Measurements from ENCODE around the gene SENP3. TPM values are rescaled to one million over a fixed set of nuclear protein-coding genes. Genes with fewer than 3 reads are reported as not detected.
A peak's percentile ranks its signal among the peaks of the same experiment; 100 is the strongest.

SENP3 gene
- polyA plus RNA-seq, 2 of the 4 experiments (the other 2 are of a cell fraction): 114 to 150 TPM

- TF ChIP-seq, protein P1, sequence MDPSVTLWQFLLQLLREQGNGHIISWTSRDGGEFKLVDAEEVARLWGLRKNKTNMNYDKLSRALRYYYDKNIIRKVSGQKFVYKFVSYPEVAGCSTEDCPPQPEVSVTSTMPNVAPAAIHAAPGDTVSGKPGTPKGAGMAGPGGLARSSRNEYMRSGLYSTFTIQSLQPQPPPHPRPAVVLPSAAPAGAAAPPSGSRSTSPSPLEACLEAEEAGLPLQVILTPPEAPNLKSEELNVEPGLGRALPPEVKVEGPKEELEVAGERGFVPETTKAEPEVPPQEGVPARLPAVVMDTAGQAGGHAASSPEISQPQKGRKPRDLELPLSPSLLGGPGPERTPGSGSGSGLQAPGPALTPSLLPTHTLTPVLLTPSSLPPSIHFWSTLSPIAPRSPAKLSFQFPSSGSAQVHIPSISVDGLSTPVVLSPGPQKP (IDR thresholded peaks at IDR 0.05; ENCODE audit: low read depth, low read length): no peak
- TF ChIP-seq CHD2 (IDR thresholded peaks at IDR 0.05; ENCODE audit: low read length, partially characterized antibody) (peak; percentile 63), MYC (IDR thresholded peaks at IDR 0.05; ENCODE audit: borderline replicate concordance, low read length) (no peak), POLR2A (IDR thresholded peaks at IDR 0.05; ENCODE audit: low read length) (peak; percentile 98), JUN (IDR thresholded peaks at IDR 0.05) (peak; percentile 99 to 100), TFCP2L1 (CRISPR knock-in tag; IDR thresholded peaks at IDR 0.05) (peak; percentile 98)
- TF ChIP-seq, protein P2, sequence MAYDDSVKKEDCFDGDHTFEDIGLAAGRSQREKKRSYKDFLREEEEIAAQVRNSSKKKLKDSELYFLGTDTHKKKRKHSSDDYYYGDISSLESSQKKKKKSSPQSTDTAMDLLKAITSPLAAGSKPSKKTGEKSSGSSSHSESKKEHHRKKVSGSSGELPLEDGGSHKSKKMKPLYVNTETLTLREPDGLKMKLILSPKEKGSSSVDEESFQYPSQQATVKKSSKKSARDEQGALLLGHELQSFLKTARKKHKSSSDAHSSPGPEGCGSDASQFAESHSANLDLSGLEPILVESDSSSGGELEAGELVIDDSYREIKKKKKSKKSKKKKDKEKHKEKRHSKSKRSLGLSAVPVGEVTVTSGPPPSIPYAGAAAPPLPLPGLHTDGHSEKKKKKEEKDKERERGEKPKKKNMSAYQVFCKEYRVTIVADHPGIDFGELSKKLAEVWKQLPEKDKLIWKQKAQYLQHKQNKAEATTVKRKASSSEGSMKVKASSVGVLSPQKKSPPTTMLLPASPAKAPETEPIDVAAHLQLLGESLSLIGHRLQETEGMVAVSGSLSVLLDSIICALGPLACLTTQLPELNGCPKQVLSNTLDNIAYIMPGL (CRISPR knock-in tag; IDR thresholded peaks at IDR 0.05; ENCODE audit: borderline replicate concordance): peak; percentile 78
Observed at GRCh38 chr17:7572588-7573323, 11.0 kb downstream of the SENP3 start (continued).

DNA sequence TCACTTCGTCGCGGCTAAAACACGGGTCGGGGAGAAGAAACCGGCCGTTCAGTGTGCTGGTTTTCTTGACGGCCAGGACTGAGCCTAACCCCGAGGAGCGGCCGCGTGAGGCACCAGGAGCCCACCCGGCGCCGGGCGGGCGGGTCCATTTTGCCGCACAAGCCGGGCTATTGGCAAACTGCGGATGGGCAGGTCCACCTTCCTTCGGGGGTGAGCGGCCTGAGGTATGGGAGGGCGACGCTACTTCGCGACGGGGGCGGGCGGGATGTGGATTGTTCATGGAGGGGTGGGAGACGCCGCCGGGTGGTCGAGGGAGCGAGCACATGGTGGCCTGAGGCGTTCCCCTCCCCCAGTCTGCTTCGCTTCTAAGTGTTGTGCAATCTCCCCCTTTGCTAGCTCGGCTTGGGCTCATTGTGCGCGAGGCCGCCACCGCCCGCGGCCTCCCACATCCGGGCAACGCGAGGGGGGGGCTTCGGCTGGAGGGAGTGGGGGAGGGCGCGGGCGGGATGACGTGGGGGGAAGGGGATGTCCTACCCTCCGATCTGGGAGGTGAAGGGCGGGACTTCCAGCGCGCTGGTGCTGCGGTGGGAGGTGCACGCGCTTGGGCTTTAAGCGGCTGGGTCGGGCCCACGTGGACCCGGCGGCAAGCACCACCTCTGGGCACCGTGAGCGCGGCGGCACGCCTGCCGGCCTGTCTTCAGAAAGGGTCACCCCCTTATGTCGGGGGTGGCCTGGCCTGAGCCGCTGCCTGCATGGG lies 11.8 kb downstream of the SENP3 start:
- FAIRE-seq (no peak), ATAC-seq (peak; percentile 41 to 54), DNase-seq (ENCODE audit: low read depth in 1 of 2, low spot score in 1 of 2) (peak; percentile 91 to 92)
- Histone ChIP-seq H3K9me3 (no peaks in the 10 kb centered on the region), H3K4me1 (peaks cover 48% of the 10 kb centered on the region), H3K4me2 (peak overlapping the region; percentile 90), H3K27ac (peak overlapping the region; percentile 96 to 97), H3K4me3 (peak overlapping the region; percentile 96)
- POLR2A ChIA-PET: interaction anchor here (0.9 to 5.0 kb wide), 7 partner anchors 10 to 114 kb away, joined by 3 to 34 read pairs (median 6); partner anchors contain the start of genes MPDU1, POLR2A, SAT2 and SOX15
- 3% methylated on average over 45 of the region's 71 CpGs for WGBS (ENCODE audit: missing lambda C conversion rate)
- CTCF ChIA-PET: interaction anchor here (0.7 to 4.6 kb wide), 10 partner anchors 7 to 528 kb away, joined by 3 to 30 read pairs (median 8); partner anchors contain the start of genes FXR2, MPDU1, SENP3 and SOX15
- TF ChIP-seq, protein P2 (CRISPR knock-in tag; IDR thresholded peaks at IDR 0.05; ENCODE audit: borderline replicate concordance): 0 out of 2 replicates have a peak, but pooled peaks have one; percentile 8
- TF ChIP-seq RFX5 (IDR thresholded peaks at IDR 0.05) (no peak), EHF (CRISPR knock-in tag; IDR thresholded peaks at IDR 0.05) (0 out of 2 replicates have a peak, but pooled peaks have one; percentile 7), MAZ (IDR thresholded peaks at IDR 0.05; ENCODE audit: borderline replicate concordance, low read depth, low read length) (peak; percentile 63; the same call in 1 of the 2 replicates), REST (IDR thresholded peaks at IDR 0.05) (peak; percentile 6; the same call in 1 of the 2 replicates), MAX (IDR thresholded peaks at IDR 0.05) (peak; percentile 98), TP53 (CRISPR knock-in tag; IDR thresholded peaks at IDR 0.05) (peak; percentile 9), TFCP2L1 (CRISPR knock-in tag; IDR thresholded peaks at IDR 0.05) (peak; percentile 82; the same call in 1 of the 2 replicates), RARB (CRISPR knock-in tag; IDR thresholded peaks at IDR 0.05) (peak; percentile 26; the same call in 1 of the 2 replicates), RCOR1 (IDR thresholded peaks at IDR 0.05; ENCODE audit: low read depth, low read length) (no peak), GATA3 (IDR thresholded peaks at IDR 0.05; ENCODE audit: borderline replicate concordance) (no peak; the same call in 1 of the 2 replicates), MYC (IDR thresholded peaks at IDR 0.05; ENCODE audit: borderline replicate concordance, low read length) (peak; percentile 99), EP300 (IDR thresholded peaks at IDR 0.05) (peak in 1 of 2 experiments; percentile 36; a peak in 1 of 5 replicates), ZSCAN20 (CRISPR knock-in tag; IDR thresholded peaks at IDR 0.05) (no peak), JUN (IDR thresholded peaks at IDR 0.05) (peak; percentile 42 to 66; a peak in 3 of 5 replicates), CEBPB (IDR thresholded peaks at IDR 0.05) (peak; percentile 94 to 98), CHD2 (IDR thresholded peaks at IDR 0.05; ENCODE audit: low read length, partially characterized antibody) (peak; percentile 64), RNF2 (IDR thresholded peaks at IDR 0.05; ENCODE audit: borderline replicate concordance, low read depth) (no peak), CTCF (IDR thresholded peaks at IDR 0.05) (no peak)
- TF ChIP-seq, protein P3, sequence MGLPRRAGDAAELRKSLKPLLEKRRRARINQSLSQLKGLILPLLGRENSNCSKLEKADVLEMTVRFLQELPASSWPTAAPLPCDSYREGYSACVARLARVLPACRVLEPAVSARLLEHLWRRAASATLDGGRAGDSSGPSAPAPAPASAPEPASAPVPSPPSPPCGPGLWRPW (IDR thresholded peaks at IDR 0.05): 0 out of 2 replicates have a peak, but pooled peaks have one; percentile 26

Data from A549 (cell line).